CD4-positive, CD25-positive, alpha-beta regulatory T cell (primary cell): ENCODE data around the gene MIER2. TPM values are rescaled to one million over a fixed set of nuclear protein-coding genes. Genes with fewer than 3 reads are reported as not detected.

ENCODE experiments used
- ATAC-seq, 2 donors: fragments of 150-1000 bp; cut with Tn5 transposase; one replicate each; pipeline ENCODE4 v1.10.0; 2021; ENCODE audit warnings: low read depth in 2 of 2, moderate number of reproducible peaks in 2 of 2, moderate library complexity in 1 of 2
- DNase-seq, 3 donors: peaks; one replicate each; pipeline versions ENCODE4 v3.0.0 to v3.0.0-alpha.2; 2012 to 2022; ENCODE audit warnings: mixed read lengths in 1 of 3
- H3K27ac ChIP-seq: one replicate; pipeline ENCODE4 v1.7.0; 2013; ENCODE audit warnings: mild to moderate bottlenecking, low read length; ENCODE audit not compliant: insufficient read depth, poor library complexity, severe bottlenecking
- H3K27me3 ChIP-seq: one replicate; pipeline ENCODE4 v1.7.0; 2013; ENCODE audit warnings: low read length; ENCODE audit not compliant: control insufficient read depth, insufficient read depth
- H3K36me3 ChIP-seq: one replicate; pipeline ENCODE4 v1.7.0; 2013; ENCODE audit warnings: mild to moderate bottlenecking, low read length, moderate library complexity; ENCODE audit not compliant: control insufficient read depth, insufficient read depth
- H3K4me1 ChIP-seq: 2 replicates; pipeline ENCODE4 v1.7.0; 2013; ENCODE audit warnings: mild to moderate bottlenecking, low read length; ENCODE audit not compliant: insufficient read depth, control insufficient read depth, poor library complexity, severe bottlenecking
- H3K4me3 ChIP-seq: one replicate; pipeline ENCODE4 v1.7.0; 2013; ENCODE audit warnings: low read depth, mild to moderate bottlenecking, low read length, moderate library complexity
- H3K9me3 ChIP-seq, 2 experiments: 1 replicate in 1 of 2; 2 replicates in 1 of 2; pipeline ENCODE4 v1.7.0; 2013; ENCODE audit warnings: low read length in 2 of 2, mild to moderate bottlenecking in 1 of 2, moderate library complexity in 1 of 2; ENCODE audit not compliant: control insufficient read depth in 2 of 2
- H3K27ac Mint-ChIP-seq, 3 donors: one replicate each; pipeline ENCODE4 v1.8.0; 2020 to 2022; ENCODE audit warnings: mild to moderate bottlenecking in 3 of 3, mixed read lengths in 3 of 3, moderate library complexity in 2 of 3
- H3K27me3 Mint-ChIP-seq: one replicate; pipeline ENCODE4 v1.8.0; 2022; ENCODE audit warnings: mild to moderate bottlenecking, mixed read lengths
- H3K36me3 Mint-ChIP-seq: one replicate; pipeline ENCODE4 v1.8.0; 2020; ENCODE audit warnings: mixed read lengths
- H3K4me1 Mint-ChIP-seq, 4 donors: one replicate each; pipeline ENCODE4 v1.8.0; 2020 to 2022; ENCODE audit warnings: mixed read lengths in 4 of 4, mild to moderate bottlenecking in 1 of 4
- H3K4me3 Mint-ChIP-seq, 4 donors: one replicate each; pipeline ENCODE4 v1.8.0; 2020 to 2022; ENCODE audit warnings: mild to moderate bottlenecking in 4 of 4, mixed read lengths in 4 of 4, moderate library complexity in 3 of 4
- H3K9me3 Mint-ChIP-seq, 7 donors: one replicate each; pipeline ENCODE4 v1.8.0; 2020 to 2022; ENCODE audit warnings: mixed read lengths in 7 of 7, mild to moderate bottlenecking in 3 of 7, moderate library complexity in 2 of 7
- polyA plus RNA-seq, 4 donors: library from polyadenylated mRNA; unstranded; fragments of 300-500 nt; fragmentation: Illumina TruSeq; gene quantifications; one replicate each; pipeline ENCODE4 v1.2.3, GENCODE V29; 2021
- total RNA-seq: library from RNA; stranded (reverse); gene quantifications from one replicate; pipeline ENCODE4 v1.2.3, GENCODE V29; 2022

The MIER2 gene
- total and polyA plus RNA-seq, 5 donors from 2014 or later = 2.0 to 15.8 (median 3.0) TPM

DNA sequence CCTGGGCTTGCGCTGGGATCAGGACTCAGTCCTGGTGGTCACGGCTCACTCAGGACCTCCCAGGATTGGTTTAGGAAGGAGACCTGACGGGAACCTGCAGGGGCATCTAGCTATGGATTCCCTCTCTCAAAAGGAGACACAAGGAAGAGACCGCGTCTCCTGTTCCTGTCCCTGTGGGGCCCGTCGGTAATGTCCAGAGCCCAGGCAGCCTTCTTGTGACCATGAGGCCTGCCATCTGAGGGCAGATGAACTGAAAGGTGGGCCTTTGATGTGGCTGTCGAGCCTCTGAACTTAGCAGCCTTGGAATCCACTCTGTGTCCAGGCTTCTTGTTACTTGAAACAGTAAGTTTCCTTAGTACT is 31.5 kb upstream of the MIER2 start:
- no peaks in the 10 kb centered on the region for H3K27me3 ChIP-seq

DNA sequence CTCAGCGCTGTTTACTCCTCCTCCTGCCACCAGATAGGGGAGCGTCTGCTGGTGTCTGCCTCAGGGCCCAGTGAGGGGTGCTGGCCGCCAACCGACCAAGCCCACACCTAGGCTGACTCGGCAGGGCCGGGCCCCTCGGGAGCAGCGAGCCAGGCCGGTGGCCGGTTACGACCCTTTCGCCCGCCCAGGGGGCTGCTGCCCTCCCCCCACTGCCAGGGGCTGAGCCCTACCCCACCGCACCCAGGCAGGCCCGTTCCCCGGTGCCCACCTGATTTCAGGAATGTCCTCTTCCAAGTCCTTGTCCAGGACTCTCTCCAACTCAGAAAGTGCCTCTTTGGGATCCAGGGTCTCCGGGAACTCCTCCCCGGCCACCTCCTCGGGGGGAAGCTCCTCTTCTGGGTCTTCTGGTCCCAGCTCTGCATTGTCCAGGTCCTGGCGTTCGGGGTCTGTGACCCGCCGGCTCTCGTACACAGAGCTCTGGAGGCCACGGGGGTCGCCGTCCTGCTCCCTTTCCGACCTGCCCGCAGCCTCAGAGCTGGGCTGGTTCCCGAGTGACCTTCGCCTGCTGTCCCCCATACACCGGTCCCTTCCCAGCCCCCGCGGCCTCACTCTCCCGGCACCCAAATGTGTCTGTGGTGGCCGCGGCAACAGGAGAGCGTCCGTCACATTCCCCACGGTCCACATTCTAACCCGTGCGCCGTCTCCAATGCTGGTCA is 31.0 kb upstream of the MIER2 start:
- Histone ChIP-seq H3K9me3 (no peaks in the 10 kb centered on the region), H3K27me3 (no peaks in the 10 kb centered on the region), H3K27ac (no peak overlapping the region), H3K4me1 (no peaks in the 10 kb centered on the region), H3K36me3 (no peaks in the 10 kb centered on the region), H3K4me3 (no peak overlapping the region)
- ATAC-seq (no peak), DNase-seq (no peak)
- Mint-ChIP-seq H3K4me3 (no peak overlapping the region), H3K9me3 (peaks cover 0 to 2% (median 0%) of the 10 kb centered on the region in 7 donors), H3K4me1 (peaks cover 0 to 5% (median 2%) of the 10 kb centered on the region in 4 donors), H3K27me3 (peaks cover 12% of the 10 kb centered on the region), H3K27ac (no peak overlapping the region), H3K36me3 (no peaks in the 10 kb centered on the region)

More for the DNA sequence above, 31.5 kb upstream of the MIER2 start:
- Mint-ChIP-seq H3K4me3 (no peak overlapping the region), H3K27ac (no peak overlapping the region), H3K36me3 (no peaks in the 10 kb centered on the region), H3K27me3 (peaks cover 12% of the 10 kb centered on the region), H3K4me1 (peaks cover 0 to 6% (median 3%) of the 10 kb centered on the region in 4 donors), H3K9me3 (peaks cover 0 to 2% (median 0%) of the 10 kb centered on the region in 7 donors)
- no peak for DNase-seq
- H3K4me3 ChIP-seq = no peak overlapping the region
- no peaks in the 10 kb centered on the region for H3K4me1 ChIP-seq
- ATAC-seq = no peak
- no peaks in the 10 kb centered on the region for H3K9me3 ChIP-seq
- H3K36me3 ChIP-seq = no peaks in the 10 kb centered on the region
- no peak overlapping the region for H3K27ac ChIP-seq

DNA sequence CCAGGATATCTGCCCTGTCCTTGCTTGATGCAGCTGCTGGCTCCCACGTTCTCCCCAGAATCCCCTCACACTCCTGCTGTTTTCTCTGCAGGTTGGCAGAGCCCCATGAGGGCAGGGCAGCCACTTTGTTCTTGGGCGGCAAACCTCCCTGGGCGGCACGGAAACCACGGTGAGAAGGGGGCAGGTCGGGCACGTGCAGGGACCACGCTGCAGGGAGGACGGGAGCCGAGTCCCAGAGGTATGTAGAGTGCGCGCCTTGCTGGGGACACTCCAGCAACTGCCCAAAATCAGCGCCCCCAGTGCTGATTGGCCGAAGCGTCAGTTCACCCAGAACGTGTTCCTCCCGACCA is 30.3 kb upstream of the MIER2 start:
- Mint-ChIP-seq H3K36me3 (no peaks in the 10 kb centered on the region), H3K27me3 (peaks cover 5% of the 10 kb centered on the region), H3K4me3 (no peak overlapping the region), H3K4me1 (peaks cover 0 to 5% (median 2%) of the 10 kb centered on the region in 4 donors), H3K9me3 (peaks cover 0 to 2% (median 0%) of the 10 kb centered on the region in 7 donors), H3K27ac (no peak overlapping the region)
- ATAC-seq = no peak
- H3K36me3 ChIP-seq = no peaks in the 10 kb centered on the region
- H3K4me1 ChIP-seq = no peaks in the 10 kb centered on the region
- no peak for DNase-seq
- no peak overlapping the region for H3K4me3 ChIP-seq
- no peaks in the 10 kb centered on the region for H3K9me3 ChIP-seq
- H3K27ac ChIP-seq = no peak overlapping the region
- H3K27me3 ChIP-seq = no peaks in the 10 kb centered on the region

DNA sequence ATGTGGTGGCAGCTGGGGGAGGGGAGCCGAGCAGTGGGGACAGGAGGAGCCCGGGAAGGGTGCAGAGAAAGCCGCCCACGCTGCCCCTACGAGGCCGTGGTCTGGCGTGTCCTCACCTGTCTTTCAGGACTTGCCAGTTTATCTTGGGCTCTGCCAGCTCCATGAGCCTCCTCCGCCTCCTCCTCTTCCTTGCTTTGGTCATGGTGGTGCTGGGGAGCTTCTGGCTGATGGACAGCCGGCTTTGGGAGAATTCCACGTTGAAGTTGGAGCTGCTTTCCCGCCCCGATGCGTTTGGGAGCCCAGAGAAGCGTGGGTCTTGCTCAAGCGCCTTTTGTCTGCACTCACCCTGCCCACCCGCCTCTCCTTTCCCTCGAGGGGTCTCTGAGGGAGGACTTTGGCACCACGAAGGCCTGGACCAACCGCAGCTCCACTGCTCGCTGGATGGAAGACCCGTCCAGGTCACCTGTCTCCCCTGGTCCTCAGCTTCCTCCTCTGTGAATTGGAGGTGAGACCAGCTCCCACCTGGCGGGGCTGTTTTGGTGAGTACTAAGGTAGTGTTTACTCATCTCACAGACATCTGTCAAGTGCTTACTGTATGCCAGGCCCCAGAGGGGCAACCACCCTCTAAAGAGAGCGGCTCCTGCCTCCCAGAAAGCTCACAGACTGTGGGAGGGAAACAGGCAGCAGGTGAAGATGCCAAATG is 29.7 kb upstream of the MIER2 start:
- Histone ChIP-seq H3K4me1 (no peaks in the 10 kb centered on the region), H3K27me3 (no peaks in the 10 kb centered on the region), H3K27ac (no peak overlapping the region), H3K36me3 (no peaks in the 10 kb centered on the region), H3K4me3 (no peak overlapping the region), H3K9me3 (no peaks in the 10 kb centered on the region)
- no peak overlapping the region for H3K27ac Mint-ChIP-seq
- H3K4me3 Mint-ChIP-seq = no peak overlapping the region
- peaks cover 0 to 5% (median 2%) of the 10 kb centered on the region in 4 donors for H3K4me1 Mint-ChIP-seq
- ATAC-seq (no peak), DNase-seq (no peak)
- peaks cover 5% of the 10 kb centered on the region for H3K27me3 Mint-ChIP-seq
- H3K36me3 Mint-ChIP-seq = no peaks in the 10 kb centered on the region
- peaks cover 0 to 2% (median 0%) of the 10 kb centered on the region in 7 donors for H3K9me3 Mint-ChIP-seq

DNA sequence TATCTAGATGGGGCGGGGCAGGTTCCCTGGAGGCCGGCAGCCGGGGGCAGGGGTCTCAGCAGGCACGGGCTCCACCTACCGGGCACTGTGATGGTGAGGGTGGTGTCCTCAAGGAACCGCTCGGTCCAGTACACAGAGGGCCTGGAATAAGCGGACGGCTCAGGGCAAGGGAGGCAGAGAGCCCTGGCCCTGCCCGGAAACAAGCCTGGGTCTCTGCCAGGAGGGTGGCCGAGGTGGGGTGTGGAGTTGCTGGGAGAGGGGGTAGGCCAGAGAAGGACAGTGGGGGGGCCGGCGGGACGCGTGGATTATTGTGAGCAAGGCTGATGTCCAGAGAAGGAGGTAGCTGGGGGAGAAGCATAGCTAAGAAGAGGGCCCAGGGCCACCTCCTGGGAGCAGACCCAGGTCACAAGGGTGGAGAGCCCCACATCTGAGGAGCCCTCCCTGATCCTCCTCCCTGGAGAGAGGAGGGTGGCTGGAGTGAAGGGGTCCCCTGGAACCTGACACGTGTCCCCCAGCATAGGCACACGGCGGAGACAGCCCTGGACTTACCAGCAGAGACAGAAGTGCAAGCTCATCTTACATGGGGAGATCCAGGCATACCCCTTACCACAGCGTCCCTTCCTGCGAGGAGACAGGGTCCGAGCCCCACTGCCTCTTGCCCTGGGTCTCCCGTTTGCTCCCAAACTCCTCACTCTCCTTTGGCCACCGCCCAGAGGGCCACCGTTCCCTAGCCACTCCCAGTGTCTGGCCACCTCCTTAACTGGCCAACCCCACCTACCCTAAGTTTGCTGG is 29.0 kb upstream of the MIER2 start:
- no peak for ATAC-seq
- H3K36me3 Mint-ChIP-seq = no peaks in the 10 kb centered on the region

DNA sequence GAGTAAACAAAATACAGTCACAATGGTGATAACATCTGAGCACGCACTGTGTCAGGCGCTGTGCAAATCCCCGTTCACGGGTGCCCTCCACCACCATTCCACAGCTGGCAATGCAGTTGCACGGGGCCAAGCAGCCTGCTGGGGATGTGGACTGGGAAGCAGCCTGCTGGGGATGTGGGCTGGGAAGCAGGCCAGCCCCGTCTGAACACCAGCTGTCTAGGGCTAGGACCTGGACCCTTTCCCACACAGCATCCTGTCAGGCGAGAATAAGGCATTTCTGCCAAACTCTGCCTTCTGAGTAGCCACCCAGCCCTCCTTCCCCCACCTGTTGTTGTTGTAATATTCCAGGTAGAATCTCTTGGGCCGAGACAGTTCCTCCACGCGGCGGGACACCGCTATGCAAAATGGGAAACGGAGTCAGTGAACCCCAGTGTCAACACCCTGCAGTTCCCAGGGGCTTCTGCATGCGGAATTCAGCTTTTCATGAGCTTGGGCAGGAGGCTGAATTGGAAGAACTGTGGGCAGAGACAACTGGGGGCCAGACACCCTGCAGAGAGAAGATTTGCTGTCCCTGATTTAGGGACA is 27.8 kb upstream of the MIER2 start:
- Histone ChIP-seq H3K36me3 (no peaks in the 10 kb centered on the region), H3K4me3 (no peak overlapping the region), H3K27me3 (no peaks in the 10 kb centered on the region), H3K9me3 (no peaks in the 10 kb centered on the region), H3K27ac (no peak overlapping the region), H3K4me1 (no peaks in the 10 kb centered on the region)
- Mint-ChIP-seq H3K4me3 (no peak overlapping the region), H3K27ac (no peak overlapping the region), H3K9me3 (no peaks in the 10 kb centered on the region), H3K36me3 (no peaks in the 10 kb centered on the region), H3K4me1 (no peaks in the 10 kb centered on the region), H3K27me3 (peaks cover 5% of the 10 kb centered on the region)
- DNase-seq = no peak
- no peak for ATAC-seq

More for the DNA sequence above, 29.0 kb upstream of the MIER2 start:
- Mint-ChIP-seq H3K27ac (no peak overlapping the region), H3K4me3 (no peak overlapping the region), H3K4me1 (peaks cover 0 to 5% (median 2%) of the 10 kb centered on the region in 4 donors), H3K9me3 (peaks cover 0 to 2% (median 0%) of the 10 kb centered on the region in 7 donors), H3K27me3 (peaks cover 5% of the 10 kb centered on the region)
- no peak for DNase-seq
- no peak overlapping the region for H3K4me3 ChIP-seq
- H3K27ac ChIP-seq = no peak overlapping the region
- no peaks in the 10 kb centered on the region for H3K9me3 ChIP-seq
- H3K27me3 ChIP-seq = no peaks in the 10 kb centered on the region
- H3K36me3 ChIP-seq = no peaks in the 10 kb centered on the region
- no peaks in the 10 kb centered on the region for H3K4me1 ChIP-seq

DNA sequence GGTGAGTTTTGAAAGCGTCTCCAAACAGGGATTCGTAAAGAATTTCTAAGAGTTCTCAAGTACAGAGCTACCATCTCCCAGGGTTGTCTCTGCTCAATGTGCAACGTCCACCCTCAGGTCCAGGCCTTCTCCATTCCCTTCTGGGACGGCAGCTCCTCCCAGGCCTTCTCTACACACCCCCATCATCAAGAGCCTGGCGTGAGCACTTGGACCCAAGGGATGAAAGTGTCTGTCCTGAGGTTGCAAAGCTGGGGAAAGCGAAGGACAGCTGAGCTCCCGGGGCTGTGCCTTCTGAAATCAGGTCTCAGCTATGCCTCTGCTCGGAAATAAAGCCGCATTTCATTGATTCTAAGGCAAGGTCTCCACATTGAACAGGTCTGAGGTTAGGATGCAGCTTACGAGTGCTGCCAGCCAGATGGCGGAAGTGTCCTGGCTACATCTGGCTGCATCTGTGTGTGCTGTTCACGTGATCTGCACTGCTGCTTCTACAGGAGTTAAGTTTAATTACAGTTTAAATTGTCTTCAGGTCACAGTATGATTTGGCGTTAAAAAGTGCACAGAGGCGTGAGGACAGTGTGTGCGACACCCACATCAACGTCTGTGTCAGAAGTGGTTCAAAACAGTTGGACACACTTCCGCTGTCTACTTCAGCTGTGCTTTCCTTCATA is 27.0 kb upstream of the MIER2 start:
- Histone ChIP-seq H3K36me3 (no peaks in the 10 kb centered on the region), H3K4me3 (no peak overlapping the region), H3K9me3 (no peaks in the 10 kb centered on the region), H3K27me3 (no peaks in the 10 kb centered on the region), H3K27ac (no peak overlapping the region), H3K4me1 (no peaks in the 10 kb centered on the region)
- Mint-ChIP-seq H3K4me3 (no peak overlapping the region), H3K36me3 (no peaks in the 10 kb centered on the region), H3K27ac (no peak overlapping the region), H3K4me1 (no peaks in the 10 kb centered on the region), H3K27me3 (peaks cover 5% of the 10 kb centered on the region), H3K9me3 (peaks cover 0 to 2% (median 0%) of the 10 kb centered on the region in 7 donors)
- DNase-seq (no peak), ATAC-seq (no peak)
